Endometrium (tissue), 2 donors: ENCODE measurements around the gene C2CD5.
"Not testable (repeated sequence)": the region's sequence is repeated elsewhere in the genome, so short reads cannot be mapped to it uniquely, and the experiment has no call there.

Experiments used
- FAIRE-seq: peaks from 2 replicates; lab custom pipeline; 2012; peaks lifted over from hg19 to GRCh38; lab: Jason Lieb, UNC
- donor health status: control.
- donor health status: control.

Gene C2CD5, protein sequence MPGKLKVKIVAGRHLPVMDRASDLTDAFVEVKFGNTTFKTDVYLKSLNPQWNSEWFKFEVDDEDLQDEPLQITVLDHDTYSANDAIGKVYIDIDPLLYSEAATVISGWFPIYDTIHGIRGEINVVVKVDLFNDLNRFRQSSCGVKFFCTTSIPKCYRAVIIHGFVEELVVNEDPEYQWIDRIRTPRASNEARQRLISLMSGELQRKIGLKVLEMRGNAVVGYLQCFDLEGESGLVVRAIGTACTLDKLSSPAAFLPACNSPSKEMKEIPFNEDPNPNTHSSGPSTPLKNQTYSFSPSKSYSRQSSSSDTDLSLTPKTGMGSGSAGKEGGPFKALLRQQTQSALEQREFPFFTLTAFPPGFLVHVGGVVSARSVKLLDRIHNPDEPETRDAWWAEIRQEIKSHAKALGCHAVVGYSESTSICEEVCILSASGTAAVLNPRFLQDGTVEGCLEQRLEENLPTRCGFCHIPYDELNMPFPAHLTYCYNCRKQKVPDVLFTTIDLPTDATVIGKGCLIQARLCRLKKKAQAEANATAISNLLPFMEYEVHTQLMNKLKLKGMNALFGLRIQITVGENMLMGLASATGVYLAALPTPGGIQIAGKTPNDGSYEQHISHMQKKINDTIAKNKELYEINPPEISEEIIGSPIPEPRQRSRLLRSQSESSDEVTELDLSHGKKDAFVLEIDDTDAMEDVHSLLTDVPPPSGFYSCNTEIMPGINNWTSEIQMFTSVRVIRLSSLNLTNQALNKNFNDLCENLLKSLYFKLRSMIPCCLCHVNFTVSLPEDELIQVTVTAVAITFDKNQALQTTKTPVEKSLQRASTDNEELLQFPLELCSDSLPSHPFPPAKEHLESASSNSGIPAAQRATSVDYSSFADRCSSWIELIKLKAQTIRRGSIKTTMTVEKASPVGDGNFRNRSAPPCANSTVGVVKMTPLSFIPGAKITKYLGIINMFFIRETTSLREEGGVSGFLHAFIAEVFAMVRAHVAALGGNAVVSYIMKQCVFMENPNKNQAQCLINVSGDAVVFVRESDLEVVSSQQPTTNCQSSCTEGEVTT

DNA sequence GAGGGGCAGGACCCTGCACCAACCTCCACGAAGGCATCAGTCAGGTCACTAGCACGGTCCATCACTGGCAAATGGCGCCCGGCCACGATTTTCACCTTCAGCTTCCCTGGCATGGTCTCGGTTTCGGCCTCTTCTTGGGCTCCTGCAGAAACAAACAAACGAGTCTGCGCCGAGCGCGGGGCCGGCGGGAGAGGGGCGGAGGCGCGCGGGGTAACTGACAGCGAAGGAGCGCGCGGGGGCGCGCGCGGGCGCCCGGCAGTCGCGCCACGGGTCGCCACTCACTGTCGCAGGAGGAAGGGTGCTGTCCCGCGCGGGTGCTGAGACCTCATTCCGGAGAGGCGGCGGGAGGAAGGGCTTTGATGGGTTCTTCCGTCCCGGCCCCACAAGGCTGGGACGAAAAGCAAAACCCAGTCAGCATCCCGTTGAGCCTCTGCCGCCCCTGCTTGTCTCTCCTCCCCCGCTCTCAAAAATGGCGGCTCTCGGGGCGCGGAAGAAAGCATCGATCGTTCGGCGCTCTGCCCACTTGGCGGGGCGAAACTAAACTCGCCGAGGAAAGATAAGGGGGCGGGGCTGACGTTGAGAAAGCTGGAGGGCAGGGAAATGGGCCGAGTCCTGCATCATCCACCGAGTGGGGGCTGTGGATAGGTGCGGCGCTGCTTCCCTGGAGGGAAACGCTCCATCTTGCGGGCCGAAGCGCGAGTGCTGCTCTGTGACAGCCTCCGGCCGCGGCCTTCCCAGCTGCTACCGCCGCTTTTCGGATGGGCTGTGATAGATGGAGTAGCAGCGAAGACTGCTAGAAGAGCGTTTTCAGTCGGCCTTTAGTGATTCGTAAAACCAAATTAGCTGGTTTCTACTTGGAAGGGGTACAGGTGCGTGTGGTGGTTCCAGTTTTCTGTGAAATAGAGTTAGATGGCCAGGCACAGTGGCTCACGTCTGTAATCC, at the start of gene C2CD5:
Gene C2CD5, minus strand, starts transcription at position 505 of the 942 bp plus-strand sequence. Its CDS starts 392 bp downstream, at position 113.
- FAIRE-seq = peak; percentile 92

DNA sequence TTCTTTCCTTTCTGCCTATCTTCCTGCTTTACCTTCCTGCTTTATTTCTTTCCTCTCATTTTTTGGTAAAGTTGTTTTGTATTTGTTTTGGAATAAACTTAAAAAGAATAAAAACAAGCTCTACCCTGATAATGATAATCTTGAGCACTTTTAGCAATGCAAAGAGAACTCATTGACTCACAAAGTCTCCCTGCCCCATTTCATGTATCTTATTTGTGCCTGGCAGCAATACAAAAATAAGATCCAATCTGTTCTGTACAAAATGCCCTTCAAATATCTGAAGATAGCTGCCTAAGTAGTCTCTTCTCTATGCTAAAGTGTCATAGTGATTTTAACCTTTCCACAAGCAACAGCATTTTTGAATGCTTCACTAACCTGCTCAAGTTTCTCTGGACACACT, 49.5 kb upstream of the C2CD5 start:
- FAIRE-seq = no peak

DNA sequence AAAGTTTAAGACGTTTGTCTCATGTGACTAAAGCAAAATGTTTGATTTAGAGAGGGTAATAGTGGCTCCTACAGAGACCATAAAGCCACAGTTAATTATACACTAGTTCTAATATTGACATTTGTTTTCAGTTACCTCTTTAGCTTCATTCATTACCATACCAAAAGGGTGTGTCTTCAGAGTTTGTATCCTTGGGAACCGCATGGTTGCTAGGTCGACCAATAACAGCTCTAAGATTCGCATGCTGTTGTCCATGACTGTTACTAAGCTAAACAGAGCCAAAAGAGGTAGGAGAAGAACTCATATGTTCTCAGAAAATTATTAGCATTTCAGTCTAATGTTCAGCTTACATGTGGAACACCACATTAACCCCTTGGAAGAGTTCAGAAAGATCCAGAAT, 44.5 kb upstream of the C2CD5 start:
- FAIRE-seq = no peak

DNA sequence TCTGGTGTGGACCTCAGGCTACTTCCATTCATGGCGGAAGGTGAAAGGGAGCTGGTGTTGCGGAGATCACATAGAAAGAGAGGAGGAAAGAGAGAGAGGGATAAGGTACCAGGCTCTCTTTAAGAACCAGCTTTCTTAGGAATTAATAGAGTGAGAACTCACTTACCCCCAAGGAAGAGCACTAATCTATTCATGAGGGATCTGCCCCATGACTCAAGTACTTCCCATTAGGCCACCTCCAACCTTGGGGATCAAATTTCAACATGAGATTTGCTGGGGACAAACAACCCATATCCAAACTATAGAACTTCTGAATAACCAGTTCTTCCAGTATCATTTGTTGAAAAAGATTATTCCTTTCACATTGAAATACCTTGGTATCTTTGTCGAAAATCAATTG, 34.0 kb upstream of the C2CD5 start:
- no peak for FAIRE-seq

DNA sequence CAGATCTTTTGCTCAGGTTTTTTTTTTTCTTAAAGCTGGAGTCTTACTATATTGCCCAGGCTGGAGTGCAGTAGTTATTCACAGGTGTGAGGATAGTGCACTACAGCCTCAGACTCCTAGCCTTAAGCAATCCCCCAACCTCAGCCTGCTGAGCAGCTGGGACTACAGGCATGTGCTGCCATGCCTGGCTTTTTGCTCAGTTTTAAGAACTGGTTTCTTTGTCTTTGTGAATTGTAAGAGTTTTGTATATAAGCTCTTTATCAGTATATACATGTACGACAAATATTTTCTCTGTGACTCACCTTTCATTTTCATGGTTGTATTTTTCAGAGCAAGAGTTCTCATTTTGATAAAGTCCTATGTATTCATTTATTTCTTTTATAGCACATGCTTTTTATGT, 33.3 kb upstream of the C2CD5 start:
- no peak for FAIRE-seq

DNA sequence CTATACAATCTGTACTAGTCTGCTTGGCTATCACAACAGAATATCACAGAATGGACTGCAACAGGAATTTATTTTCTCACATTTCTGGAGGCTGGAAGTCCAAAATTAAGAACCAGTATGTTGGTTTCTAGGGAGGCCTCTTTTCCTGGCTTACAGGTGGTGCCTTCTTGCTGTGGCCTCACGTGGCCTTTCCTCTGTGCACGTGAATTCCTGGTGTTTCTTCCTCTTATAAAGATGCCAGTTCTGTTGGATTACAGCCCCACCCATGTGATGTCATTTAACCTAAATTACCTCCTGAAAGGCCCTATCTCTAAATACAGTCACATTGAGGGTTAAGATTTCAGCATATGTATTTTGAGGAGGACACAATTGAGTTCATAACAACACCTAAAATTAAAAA, 32.1 kb upstream of the C2CD5 start:
- FAIRE-seq = no peak

DNA sequence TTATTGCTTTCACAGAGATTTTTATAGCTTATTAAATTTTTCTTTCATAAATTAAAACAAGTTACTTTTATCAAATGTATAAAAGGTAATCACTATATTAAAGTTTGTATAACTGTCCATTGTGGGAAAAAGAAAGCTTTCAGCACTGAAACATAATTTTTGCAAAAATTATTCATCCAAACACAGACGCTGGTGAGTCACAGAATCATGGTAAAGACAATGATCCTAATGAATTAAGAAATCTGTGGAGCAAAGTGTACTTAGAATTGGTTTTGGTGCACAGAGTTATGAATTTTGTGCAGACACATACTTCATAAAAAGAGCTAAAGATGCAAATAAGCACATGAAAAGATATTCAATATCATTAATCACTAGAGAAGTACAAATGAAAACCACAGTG, 31.7 kb upstream of the C2CD5 start:
- FAIRE-seq = no peak

DNA sequence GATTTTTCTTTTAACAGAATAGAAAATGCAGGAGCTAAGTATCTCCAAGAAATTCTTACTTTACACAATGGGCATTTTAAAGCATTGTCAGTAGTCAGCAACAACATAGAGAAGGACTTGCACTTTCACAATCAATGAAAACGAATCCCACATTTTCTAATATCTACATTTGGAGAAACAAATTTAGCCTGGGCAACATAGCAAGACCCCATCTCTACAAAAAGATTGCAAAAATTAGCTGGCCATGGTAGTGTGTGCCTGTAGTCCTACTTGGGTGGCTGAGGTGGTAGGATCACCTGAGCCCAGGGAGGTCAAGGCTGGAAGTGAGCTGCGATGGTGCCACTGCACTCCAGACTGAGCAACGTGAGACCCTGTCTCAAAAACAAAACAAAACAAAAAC, 30.6 kb upstream of the C2CD5 start:
- FAIRE-seq = no peak

DNA sequence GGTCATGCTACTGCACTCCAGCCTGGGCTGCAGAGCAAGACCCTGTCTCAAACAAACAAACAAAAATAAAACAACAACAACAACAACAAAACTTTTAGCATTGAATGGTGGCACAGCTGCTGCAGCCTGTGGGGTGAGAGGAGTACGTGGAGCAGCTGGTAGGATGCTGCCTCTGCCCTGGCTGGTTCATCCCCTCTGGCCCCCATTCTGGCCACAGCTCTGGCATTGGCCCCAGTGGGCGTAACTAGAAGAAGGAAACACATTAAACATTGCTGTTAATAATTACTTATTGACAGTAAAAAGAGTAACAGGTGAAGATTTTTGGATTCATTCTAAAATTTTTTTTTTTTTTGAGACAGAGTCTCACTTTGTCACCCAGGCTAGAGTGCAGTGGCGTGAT, 28.8 kb upstream of the C2CD5 start:
- FAIRE-seq = no peak

DNA sequence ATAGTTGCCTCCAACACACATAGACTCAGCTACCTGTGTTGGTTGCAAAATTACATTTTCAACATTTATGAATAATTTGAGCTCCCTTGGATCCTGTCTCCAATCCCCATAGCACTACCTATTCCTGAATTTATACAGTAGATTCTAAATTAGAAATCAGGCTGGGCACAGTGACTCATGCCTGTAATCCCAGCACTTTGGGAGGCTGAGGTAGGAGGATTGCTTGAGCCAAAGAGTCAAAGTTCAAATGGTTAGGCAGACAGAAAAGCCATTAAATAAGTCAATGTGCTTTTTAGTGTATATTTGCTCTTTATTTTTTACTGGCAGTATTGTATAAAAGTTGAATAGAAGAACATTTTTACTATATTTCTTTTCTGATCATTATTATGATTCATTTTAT, 24.9 kb upstream of the C2CD5 start:
- FAIRE-seq = no peak

DNA sequence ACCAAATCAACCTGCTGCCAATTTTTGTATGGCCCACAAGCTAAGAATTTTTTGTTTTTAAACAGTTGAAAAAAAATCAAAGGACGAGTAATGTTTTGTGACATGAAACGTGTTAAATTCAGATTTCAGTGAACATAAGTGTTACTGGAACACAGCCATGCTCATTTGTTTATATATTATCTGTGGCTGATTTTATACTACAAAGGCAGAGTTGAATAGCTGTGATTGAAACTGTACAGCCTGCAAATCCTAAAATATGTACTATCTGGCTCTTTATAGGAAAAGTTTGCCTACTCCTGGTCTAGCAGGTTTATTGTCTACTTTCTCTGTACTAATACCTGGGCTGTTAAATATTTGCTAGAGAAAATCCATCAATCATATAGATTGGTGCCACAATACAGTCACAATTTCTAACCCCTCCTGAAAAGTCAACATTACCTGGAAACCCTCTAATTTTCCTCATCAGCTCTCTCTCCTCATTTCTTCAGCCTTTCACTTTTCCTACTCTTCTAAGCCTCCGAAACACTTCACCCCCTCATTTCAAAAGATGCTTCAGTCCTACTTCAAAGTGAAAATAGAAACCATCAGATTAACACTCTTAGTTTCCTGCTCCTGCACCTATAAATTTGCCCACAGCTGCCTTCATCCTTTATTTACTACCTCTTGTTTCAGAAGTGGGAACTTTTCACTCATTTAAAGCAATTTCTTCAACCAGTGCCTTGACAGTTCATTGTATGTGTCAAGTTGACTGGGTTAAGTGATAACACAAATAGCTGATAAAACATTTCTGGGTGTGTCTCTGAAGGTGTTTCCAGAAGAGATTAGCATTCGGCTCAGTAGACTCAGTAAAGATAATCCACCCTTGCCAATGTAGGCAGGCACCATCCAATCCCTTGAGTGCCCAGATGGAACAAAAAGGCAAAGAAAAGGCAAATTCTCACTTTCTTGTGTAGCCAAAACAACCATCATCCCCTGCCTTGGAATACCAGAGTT, 18.0 kb upstream of the C2CD5 start:
- FAIRE-seq = no peak

DNA sequence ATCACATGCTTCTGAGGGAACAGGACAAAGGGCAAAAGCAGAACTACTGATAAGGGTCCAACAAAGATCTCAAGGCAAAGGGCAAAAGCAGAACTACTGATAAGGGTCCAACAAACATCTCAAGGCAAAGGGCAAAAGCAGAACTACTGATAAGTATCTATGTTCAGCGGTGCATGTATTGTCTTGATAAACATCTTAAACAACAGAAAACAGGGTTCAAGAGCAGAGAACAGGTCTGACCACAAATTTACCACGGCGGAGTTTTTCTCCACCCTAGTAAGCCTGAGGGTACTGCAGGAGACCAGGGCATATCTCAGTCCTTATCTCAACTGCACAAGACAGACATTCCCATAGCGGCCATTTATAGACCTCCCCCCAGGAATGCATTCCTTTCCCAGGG, 10.4 kb upstream of the C2CD5 start:
- FAIRE-seq = not testable (repeated sequence)

DNA sequence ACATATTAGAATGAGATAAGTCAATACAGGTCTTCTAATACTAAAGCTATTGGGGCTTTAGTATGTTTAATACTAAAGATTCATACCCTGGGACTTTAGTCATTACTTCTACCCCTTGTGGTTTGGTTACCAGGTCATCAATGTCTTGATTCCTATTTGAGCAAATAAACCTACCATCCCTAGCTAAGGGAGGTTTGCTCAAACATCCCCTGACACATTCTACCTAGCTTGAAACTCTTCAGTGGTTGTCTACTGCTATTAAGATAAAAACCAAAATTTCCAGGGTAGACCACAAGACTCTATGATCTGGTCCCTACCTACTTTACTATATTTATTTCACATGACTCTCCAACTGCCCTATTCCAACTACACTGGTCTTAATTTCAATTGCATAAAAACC, 7.3 kb upstream of the C2CD5 start:
- FAIRE-seq = no peak

DNA sequence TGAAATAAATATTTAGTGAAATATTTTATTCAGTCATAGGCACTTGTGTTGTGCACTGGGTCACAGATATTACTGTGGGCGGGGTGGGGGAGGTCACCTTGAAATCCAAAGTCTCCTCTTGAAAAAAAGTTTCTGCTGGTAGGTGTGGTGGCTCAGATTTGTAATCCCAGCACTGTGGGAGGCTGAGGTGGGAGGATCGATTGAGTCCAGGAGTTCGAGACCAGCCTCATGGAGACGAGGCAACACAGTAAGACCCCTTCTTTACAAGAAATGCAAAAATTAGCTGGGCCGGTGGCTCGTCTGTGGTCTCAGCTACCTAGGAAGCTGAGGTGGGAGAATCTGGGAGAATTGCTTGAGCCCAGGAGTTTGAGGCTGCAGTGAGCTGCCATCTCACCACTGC, 913 bp upstream of the C2CD5 start:
- FAIRE-seq = no peak

DNA sequence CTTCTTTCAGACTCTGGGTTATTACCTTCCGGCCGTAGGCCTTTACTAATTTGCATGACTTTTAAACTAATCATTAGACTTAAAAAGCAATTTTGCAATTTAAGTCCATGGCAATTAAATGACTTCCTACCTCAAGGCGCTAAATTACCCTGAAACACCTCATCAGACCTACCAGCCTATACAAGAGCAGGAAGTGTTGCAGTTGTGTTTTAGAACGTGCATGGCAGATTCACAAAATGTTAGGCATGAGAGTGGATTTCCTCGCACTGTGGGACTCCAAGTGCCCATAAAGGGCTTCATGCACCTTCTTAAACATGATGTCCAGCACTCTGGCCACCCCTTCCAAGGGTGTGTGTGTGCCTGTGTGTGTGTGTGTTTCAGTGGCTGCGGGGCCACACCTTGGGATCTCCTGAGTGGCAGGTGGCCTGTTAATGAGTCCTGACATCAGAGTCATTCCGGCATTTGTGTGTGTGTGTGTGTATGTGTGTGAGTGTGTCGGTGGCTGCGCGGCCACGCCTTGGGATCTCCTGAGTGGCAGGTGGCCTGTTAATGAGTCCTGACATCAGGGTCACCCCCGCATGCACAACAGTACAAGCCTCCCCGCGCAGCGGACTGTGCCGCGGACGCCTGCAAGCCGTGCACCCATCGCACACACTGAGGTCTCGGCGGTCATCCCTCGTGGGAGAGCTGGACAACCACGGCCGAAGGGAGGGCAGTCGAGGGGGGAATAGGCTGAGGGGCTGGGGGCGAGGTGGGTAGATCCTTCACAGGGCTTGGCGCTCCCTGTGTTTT, 900 bp downstream of the C2CD5 start:
- no peak for FAIRE-seq

DNA sequence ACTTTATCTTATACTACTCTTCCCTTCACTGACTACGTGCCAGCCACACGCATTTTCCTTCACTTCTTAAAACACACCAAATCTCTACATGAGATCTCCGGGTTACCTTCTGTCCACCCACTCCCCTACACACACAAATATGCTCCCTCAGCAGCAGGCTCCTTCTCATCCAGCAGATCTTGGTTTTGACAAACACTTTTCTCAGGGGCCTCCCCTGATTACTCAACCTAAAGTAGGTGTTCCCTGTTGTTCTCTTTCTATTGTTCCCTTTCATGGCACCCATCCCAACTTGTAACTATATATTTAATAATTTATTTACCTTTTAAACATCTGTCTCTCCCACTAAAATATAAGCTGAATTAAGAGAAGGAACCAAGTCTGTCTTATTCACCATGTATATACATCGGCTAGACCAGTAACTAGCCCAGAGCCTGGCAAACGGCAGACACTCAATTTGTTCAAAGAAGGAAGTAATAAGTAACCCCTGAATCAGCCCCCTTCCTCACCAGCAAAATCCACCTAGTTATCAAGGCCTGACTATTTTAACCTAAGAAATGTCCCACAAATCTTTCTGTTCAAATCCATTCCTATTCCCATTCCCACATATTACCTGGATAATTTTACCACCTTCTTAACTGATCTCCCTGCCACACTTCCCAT, 2.7 kb downstream of the C2CD5 start:
- no peak for FAIRE-seq

DNA sequence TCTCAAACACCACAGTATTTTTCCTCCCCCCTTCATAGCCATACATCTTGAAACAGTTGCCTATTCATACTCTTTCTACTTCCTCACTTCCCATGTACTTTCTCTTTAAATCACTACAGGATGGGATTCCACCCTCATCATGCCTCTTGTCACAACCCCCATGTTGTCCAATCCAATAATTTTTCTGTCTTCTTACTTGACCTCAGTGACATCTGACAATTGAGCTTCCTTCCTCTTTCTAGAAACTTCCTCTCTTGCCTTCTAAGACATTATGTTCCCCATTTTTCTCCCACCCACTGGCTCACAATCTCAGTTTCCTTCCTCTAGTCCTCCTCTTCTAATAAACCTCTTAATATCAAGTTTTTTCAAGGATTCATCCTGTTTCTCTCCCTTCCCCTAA, 5.3 kb downstream of the C2CD5 start:
- no peak for FAIRE-seq

DNA sequence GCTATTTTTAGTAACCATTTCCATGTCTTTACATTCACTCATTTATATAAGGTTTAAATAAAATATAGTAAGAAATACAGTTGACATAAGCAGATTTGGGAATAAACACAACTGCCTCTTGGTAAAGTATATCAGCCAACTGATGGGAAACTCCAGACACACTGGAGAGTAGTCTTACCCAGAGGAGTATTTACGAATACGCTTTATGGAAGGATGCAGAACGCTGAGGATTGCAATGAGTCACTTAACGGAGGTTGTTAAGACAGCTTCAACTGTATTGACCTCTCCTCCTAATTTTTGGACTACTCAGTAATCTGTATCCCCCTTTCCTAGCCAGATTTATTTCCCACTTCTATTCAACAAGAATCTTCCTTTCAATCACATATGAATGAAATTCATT, 6.0 kb downstream of the C2CD5 start:
- no peak for FAIRE-seq

DNA sequence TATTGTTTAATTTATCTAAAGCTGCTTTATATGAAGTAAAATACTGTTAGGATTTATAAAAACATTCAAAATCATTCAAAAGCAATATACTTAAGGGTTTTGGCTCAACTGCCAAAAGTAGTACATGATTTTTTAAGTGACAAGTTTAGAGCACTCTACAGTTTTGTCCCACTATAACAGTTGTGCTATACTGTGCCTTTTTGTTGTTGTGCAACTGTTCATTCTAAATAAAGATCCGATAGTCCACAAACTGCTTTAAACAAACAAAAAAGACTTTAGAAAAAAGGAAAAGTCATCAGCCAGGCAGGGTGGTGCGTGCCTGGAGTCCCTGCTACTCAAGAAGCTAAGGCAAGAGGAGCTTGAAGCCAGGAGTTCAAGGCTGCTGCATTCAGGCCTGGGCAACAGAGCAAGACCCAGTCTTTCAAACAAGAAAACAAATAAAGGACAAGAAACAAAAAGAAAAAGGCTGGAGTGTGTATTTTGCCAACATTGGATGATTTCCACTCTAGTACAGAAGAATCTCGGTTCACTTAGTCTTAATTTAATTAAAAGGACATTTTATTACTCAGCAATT, 7.3 kb downstream of the C2CD5 start:
- FAIRE-seq = no peak
